ENCODE measurements around the gene DCLK1. TPM values are rescaled to one million over a fixed set of nuclear protein-coding genes. Genes with fewer than 3 reads are reported as not detected.
"Not testable (repeated sequence)": the region's sequence is repeated elsewhere in the genome, so short reads cannot be mapped to it uniquely, and the experiment has no call there.

DCLK1 gene
- total and polyA plus RNA-seq, 2 experiments from 2014 or later: 0.48 to 0.65 TPM

- Histone ChIP-seq H3K9ac (no peak overlapping the region), H4K20me1 (ENCODE audit: insufficient read depth) (no peaks in the 10 kb centered on the region), H3K4me3 (no peak overlapping the region), H3K27me3 (replicated peaks; ENCODE audit: insufficient read depth) (no peaks in the 10 kb centered on the region; the same call in 1 of the 2 replicates), H3K27ac (no peak overlapping the region), H3K79me2 (ENCODE audit: insufficient read depth) (no peaks in the 10 kb centered on the region), H3K9me2 (ENCODE audit: insufficient read depth) (no peaks in the 10 kb centered on the region; the same call in 1 of the 2 replicates), H3F3A (ENCODE audit: insufficient read depth) (no peaks in the 10 kb centered on the region), H3K36me3 (ENCODE audit: low read depth) (no peaks in the 10 kb centered on the region), H3K4me2 (ENCODE audit: unreplicated experiment) (no peak overlapping the region), H2AFZ (no peak overlapping the region), H3K9me3 (ENCODE audit: low read depth) (no peaks in the 10 kb centered on the region), H3K4me1 (ENCODE audit: insufficient read depth) (no peaks in the 10 kb centered on the region)
- TF ChIP-seq EZH2 (IDR thresholded peaks at IDR 0.05; ENCODE audit: insufficient read depth, poor library complexity, severe bottlenecking) (no peak), EZH2phosphoT487 (IDR thresholded peaks at IDR 0.05; ENCODE audit: insufficient read depth, low read depth) (no peak)
- no peak for DNase-seq
- 25 to 30% methylated on average over 3 of the region's 3 CpGs for WGBS, 2 experiments (ENCODE audit: low coverage in 1 of 2, low lambda C conversion rate in 2 of 2, missing lambda C conversion rate in 2 of 2)
- in situ Hi-C loops (cut with MboI): no loop called here
These were observed 25.5 kb downstream of the DCLK1 start for GRCh38 chr13:36105726-36106125.

GRCh38 chr13:36102721-36103120 lies 28.5 kb downstream of the DCLK1 start:
- H3K4me1 ChIP-seq (ENCODE audit: insufficient read depth): no peaks in the 10 kb centered on the region
- no peak for TF ChIP-seq EZH2phosphoT487 (IDR thresholded peaks at IDR 0.05; ENCODE audit: insufficient read depth, low read depth)
- TF ChIP-seq EZH2 (IDR thresholded peaks at IDR 0.05; ENCODE audit: insufficient read depth, poor library complexity, severe bottlenecking): no peak
- H3K36me3 ChIP-seq (ENCODE audit: low read depth): no peaks in the 10 kb centered on the region
- 85 to 88% methylated on average over 4 of the region's 4 CpGs for WGBS, 2 experiments (ENCODE audit: low coverage in 1 of 2, low lambda C conversion rate in 2 of 2, missing lambda C conversion rate in 2 of 2)
- no peaks in the 10 kb centered on the region for H4K20me1 ChIP-seq (ENCODE audit: insufficient read depth)
- H3K9me2 ChIP-seq (ENCODE audit: insufficient read depth): no peaks in the 10 kb centered on the region
- no peaks in the 10 kb centered on the region for H3K9me3 ChIP-seq (ENCODE audit: low read depth)
- no peak overlapping the region for H3K27ac ChIP-seq
- no peaks in the 10 kb centered on the region; the same call in 1 of the 2 replicates for H3K27me3 ChIP-seq (replicated peaks; ENCODE audit: insufficient read depth)
- no peak for DNase-seq
- in situ Hi-C loops (cut with MboI): no loop called here
- H3K4me3 ChIP-seq: no peak overlapping the region
- no peaks in the 10 kb centered on the region for H3K79me2 ChIP-seq (ENCODE audit: insufficient read depth)
- no peaks in the 10 kb centered on the region for H3F3A ChIP-seq (ENCODE audit: insufficient read depth)
- no peak overlapping the region for H3K4me2 ChIP-seq (ENCODE audit: unreplicated experiment)
- no peak overlapping the region for H3K9ac ChIP-seq
- no peak overlapping the region for H2AFZ ChIP-seq

- in situ Hi-C loops (cut with MboI); H4K20me1 ChIP-seq (ENCODE audit: insufficient read depth); H2AFZ ChIP-seq; H3K4me1 ChIP-seq (ENCODE audit: insufficient read depth); H3K36me3 ChIP-seq (ENCODE audit: low read depth); H3K4me2 ChIP-seq (ENCODE audit: unreplicated experiment); H3K9me3 ChIP-seq (ENCODE audit: low read depth); H3K4me3 ChIP-seq; H3K27me3 ChIP-seq (replicated peaks; ENCODE audit: insufficient read depth); H3K9ac ChIP-seq; H3K9me2 ChIP-seq (ENCODE audit: insufficient read depth); DNase-seq; H3K27ac ChIP-seq; H3K79me2 ChIP-seq (ENCODE audit: insufficient read depth); H3F3A ChIP-seq (ENCODE audit: insufficient read depth): not testable (repeated sequence)
- WGBS, 2 experiments (ENCODE audit: low coverage in 1 of 2, low lambda C conversion rate in 2 of 2, missing lambda C conversion rate in 2 of 2): 74 to 85% methylated on average over 5 of the region's 5 CpGs
These were observed 29.3 kb downstream of the DCLK1 start for GRCh38 chr13:36101907-36102306.

GRCh38 chr13:36101157-36101556 lies 30.0 kb downstream of the DCLK1 start:
- no peaks in the 10 kb centered on the region for H3F3A ChIP-seq (ENCODE audit: insufficient read depth)
- H3K36me3 ChIP-seq (ENCODE audit: low read depth): no peaks in the 10 kb centered on the region
- WGBS, 2 experiments (ENCODE audit: low coverage in 1 of 2, low lambda C conversion rate in 2 of 2, missing lambda C conversion rate in 2 of 2): 25 to 43% methylated on average over 9 of the region's 9 CpGs
- DNase-seq: no peak
- no peaks in the 10 kb centered on the region for H3K9me3 ChIP-seq (ENCODE audit: low read depth)
- no peak for TF ChIP-seq EZH2 (IDR thresholded peaks at IDR 0.05; ENCODE audit: insufficient read depth, poor library complexity, severe bottlenecking)
- TF ChIP-seq EZH2phosphoT487 (IDR thresholded peaks at IDR 0.05; ENCODE audit: insufficient read depth, low read depth): no peak
- H4K20me1 ChIP-seq (ENCODE audit: insufficient read depth): no peaks in the 10 kb centered on the region
- H3K4me1 ChIP-seq (ENCODE audit: insufficient read depth): no peaks in the 10 kb centered on the region
- H3K79me2 ChIP-seq (ENCODE audit: insufficient read depth): no peaks in the 10 kb centered on the region
- no peak overlapping the region for H3K27ac ChIP-seq
- no peak overlapping the region for H2AFZ ChIP-seq
- H3K4me2 ChIP-seq (ENCODE audit: unreplicated experiment): no peak overlapping the region
- no peaks in the 10 kb centered on the region for H3K9me2 ChIP-seq (ENCODE audit: insufficient read depth)
- in situ Hi-C loops (cut with MboI): no loop called here
- H3K27me3 ChIP-seq (replicated peaks; ENCODE audit: insufficient read depth): no peaks in the 10 kb centered on the region
- no peak overlapping the region for H3K9ac ChIP-seq
- no peak overlapping the region for H3K4me3 ChIP-seq

GRCh38 chr13:36098080-36098479 lies 33.1 kb downstream of the DCLK1 start:
- Histone ChIP-seq H3K9ac (no peak overlapping the region), H3F3A (ENCODE audit: insufficient read depth) (no peaks in the 10 kb centered on the region), H3K27me3 (replicated peaks; ENCODE audit: insufficient read depth) (no peaks in the 10 kb centered on the region), H3K36me3 (ENCODE audit: low read depth) (no peaks in the 10 kb centered on the region), H2AFZ (no peak overlapping the region), H3K27ac (no peak overlapping the region), H3K4me2 (ENCODE audit: unreplicated experiment) (no peak overlapping the region), H3K9me3 (ENCODE audit: low read depth) (no peaks in the 10 kb centered on the region), H4K20me1 (ENCODE audit: insufficient read depth) (no peaks in the 10 kb centered on the region), H3K4me1 (ENCODE audit: insufficient read depth) (no peaks in the 10 kb centered on the region), H3K9me2 (ENCODE audit: insufficient read depth) (no peaks in the 10 kb centered on the region), H3K79me2 (ENCODE audit: insufficient read depth) (no peaks in the 10 kb centered on the region), H3K4me3 (no peak overlapping the region)
- in situ Hi-C loops (cut with MboI): no loop called here
- DNase-seq: no peak
- WGBS, 2 experiments (ENCODE audit: low coverage in 1 of 2, low lambda C conversion rate in 2 of 2, missing lambda C conversion rate in 2 of 2): 35 to 36% methylated on average over 4 of the region's 4 CpGs
- TF ChIP-seq EZH2 (IDR thresholded peaks at IDR 0.05; ENCODE audit: insufficient read depth, poor library complexity, severe bottlenecking) (no peak), EZH2phosphoT487 (IDR thresholded peaks at IDR 0.05; ENCODE audit: insufficient read depth, low read depth) (no peak)
